PC-3 (cell line): ENCODE results near the gene FBXO9. TPM values are rescaled to one million over a fixed set of nuclear protein-coding genes. Genes with fewer than 3 reads are reported as not detected.
A peak's percentile ranks its signal among the peaks of the same experiment; 100 is the strongest.

Experiments
- ATAC-seq: fragments of 200-7000 bp; cut with Tn5 transposase; 2 replicates; pipeline ENCODE4 v1.9.1; 2020; ENCODE audit warnings: mild to moderate bottlenecking, moderate library complexity
- BruUV-seq: library from RNA; stranded (reverse); fragments of 400-500 nt; replicated peaks from 2 replicates; lab custom pipeline; 2021; lab: Mats Ljungman, UMichigan
- CTCF ChIA-PET: fragments of 300-600 bp; sonication (Branson Sonifier 250); formaldehyde crosslinking; loops from one replicate; lab custom pipeline; 2022; ENCODE audit warnings: antibody characterized with exemption; lab: Charles Lee
- POLR2A ChIA-PET: fragments of 300-600 bp; sonication (Branson Sonifier 250); formaldehyde crosslinking; loops from one replicate; lab custom pipeline; 2022; ENCODE audit warnings: antibody characterized with exemption; ENCODE audit not compliant: unreplicated experiment; lab: Charles Lee
- DNase-seq: peaks from one replicate; pipeline ENCODE4 v3.0.0-alpha.2; 2015
- H2AFZ ChIP-seq: fragments of 300-600 bp; sonication (generic); 2 replicates; pipeline ENCODE4 v1.6.0; 2016; ENCODE audit warnings: antibody characterized with exemption, low read length
- H3F3A ChIP-seq: fragments of 300-600 bp; sonication (generic); one replicate; pipeline ENCODE4 v1.6.0; 2017; ENCODE audit warnings: antibody characterized with exemption, low read length, control low read depth, mild to moderate bottlenecking; ENCODE audit not compliant: unreplicated experiment
- H3K27ac ChIP-seq: fragments of 300-600 bp; sonication (generic); 2 replicates; pipeline ENCODE4 v1.5.1; 2016; ENCODE audit warnings: mild to moderate bottlenecking, low read length
- H3K27me3 ChIP-seq: fragments of 300-600 bp; sonication (generic); 2 replicates; pipeline ENCODE4 v1.6.1; 2016; ENCODE audit warnings: low read length, mixed read lengths
- H3K36me3 ChIP-seq: fragments of 300-600 bp; sonication (generic); 2 replicates; pipeline ENCODE4 v1.6.1; 2016; ENCODE audit warnings: low read depth, mixed run types, low read length, mixed read lengths
- H3K4me1 ChIP-seq: fragments of 300-600 bp; sonication (generic); 2 replicates; pipeline ENCODE4 v1.5.1; 2016; ENCODE audit warnings: low read length; ENCODE audit not compliant: insufficient read depth
- H3K4me2 ChIP-seq: fragments of 300-600 bp; sonication (generic); 2 replicates; pipeline ENCODE4 v1.6.0; 2016; ENCODE audit warnings: low read length
- H3K4me3 ChIP-seq: fragments of 300-600 bp; sonication (generic); 2 replicates; pipeline ENCODE4 v1.5.1; 2016; ENCODE audit warnings: mild to moderate bottlenecking, low read length, mixed read lengths
- H3K79me2 ChIP-seq: fragments of 300-600 bp; sonication (generic); 2 replicates; pipeline ENCODE4 v1.6.1; 2017; ENCODE audit warnings: low read length, mixed read lengths
- H3K9ac ChIP-seq: fragments of 300-600 bp; sonication (generic); 2 replicates; pipeline ENCODE4 v1.6.0; 2016; ENCODE audit warnings: mild to moderate bottlenecking, low read length
- H3K9me2 ChIP-seq: fragments of 300-600 bp; sonication (generic); replicated peaks from 2 replicates; pipeline ENCODE4 v1.6.1; 2016; ENCODE audit warnings: mixed run types, low read length, mixed read lengths
- H3K9me3 ChIP-seq: fragments of 300-600 bp; sonication (generic); 2 replicates; pipeline ENCODE4 v1.6.1; 2016; ENCODE audit warnings: low read length, mixed read lengths
- H4K20me1 ChIP-seq: fragments of 300-600 bp; sonication (generic); 2 replicates; pipeline ENCODE4 v1.6.1; 2016; ENCODE audit warnings: low read length, mixed read lengths
- EZH2 ChIP-seq: fragments of 300-600 bp; sonication (generic); IDR thresholded peaks from one replicate; pipeline ENCODE4 v1.6.1; 2017; ENCODE audit warnings: antibody characterized with exemption, mild to moderate bottlenecking, low read length; ENCODE audit not compliant: unreplicated experiment
- EZH2phosphoT487 ChIP-seq: fragments of 300-600 bp; sonication (generic); IDR thresholded peaks from 2 replicates; pipeline ENCODE4 v1.6.1; 2018; ENCODE audit warnings: mild to moderate bottlenecking, antibody characterized with exemption, low read length, borderline replicate concordance
- intact Hi-C: fragments of 100-400 bp; cut with micrococcal nuclease; formaldehyde crosslinking; loops from 2 replicates; pipeline ENCODE4 v1.9.0; 2023
- total RNA-seq: library from RNA; depleted of rRNA; stranded (reverse); fragments of >200 nt; gene quantifications from 2 replicates; pipeline ENCODE4 v1.2.3, GENCODE V29; 2014
- TF ChIP-seq, protein P1 (sequence below): fragments of 300-600 bp; sonication (generic); conservative IDR thresholded peaks from 2 replicates; pipeline ENCODE4 v1.5.1; 2017; ENCODE audit warnings: antibody characterized with exemption, low read depth, mild to moderate bottlenecking, low read length

Gene FBXO9
- total RNA-seq, 1 experiment from 2014 or later = 54.6 TPM

GRCh38 chr6:53101006-53101405, 35.8 kb downstream of the FBXO9 start:
- no peaks in the 10 kb centered on the region for H3K79me2 ChIP-seq
- no peak overlapping the region for H3K4me3 ChIP-seq
- H3F3A ChIP-seq = no peaks in the 10 kb centered on the region
- no peaks in the 10 kb centered on the region for H3K27me3 ChIP-seq
- BruUV-seq = no TSS peak
- no peaks in the 10 kb centered on the region for H3K4me1 ChIP-seq
- H3K4me2 ChIP-seq = no peak overlapping the region
- no peak overlapping the region for H3K9ac ChIP-seq
- ATAC-seq (no peak), DNase-seq (no peak)
- intact Hi-C loops = loop anchor here (5.0 kb wide), 1 partner anchor 336 kb away; no protein-coding TSS in a partner anchor
- H3K9me3 ChIP-seq = no peaks in the 10 kb centered on the region
- H4K20me1 ChIP-seq = no peaks in the 10 kb centered on the region
- POLR2A ChIA-PET = no interaction called here
- H3K27ac ChIP-seq = no peak overlapping the region
- no peaks in the 10 kb centered on the region for H3K9me2 ChIP-seq
- H3K36me3 ChIP-seq = peaks cover 32% of the 10 kb centered on the region
- H2AFZ ChIP-seq = no peak overlapping the region
- CTCF ChIA-PET = no interaction called here
- TF ChIP-seq EZH2phosphoT487 (no peak), EZH2 (no peak)
- TF ChIP-seq, protein P1, sequence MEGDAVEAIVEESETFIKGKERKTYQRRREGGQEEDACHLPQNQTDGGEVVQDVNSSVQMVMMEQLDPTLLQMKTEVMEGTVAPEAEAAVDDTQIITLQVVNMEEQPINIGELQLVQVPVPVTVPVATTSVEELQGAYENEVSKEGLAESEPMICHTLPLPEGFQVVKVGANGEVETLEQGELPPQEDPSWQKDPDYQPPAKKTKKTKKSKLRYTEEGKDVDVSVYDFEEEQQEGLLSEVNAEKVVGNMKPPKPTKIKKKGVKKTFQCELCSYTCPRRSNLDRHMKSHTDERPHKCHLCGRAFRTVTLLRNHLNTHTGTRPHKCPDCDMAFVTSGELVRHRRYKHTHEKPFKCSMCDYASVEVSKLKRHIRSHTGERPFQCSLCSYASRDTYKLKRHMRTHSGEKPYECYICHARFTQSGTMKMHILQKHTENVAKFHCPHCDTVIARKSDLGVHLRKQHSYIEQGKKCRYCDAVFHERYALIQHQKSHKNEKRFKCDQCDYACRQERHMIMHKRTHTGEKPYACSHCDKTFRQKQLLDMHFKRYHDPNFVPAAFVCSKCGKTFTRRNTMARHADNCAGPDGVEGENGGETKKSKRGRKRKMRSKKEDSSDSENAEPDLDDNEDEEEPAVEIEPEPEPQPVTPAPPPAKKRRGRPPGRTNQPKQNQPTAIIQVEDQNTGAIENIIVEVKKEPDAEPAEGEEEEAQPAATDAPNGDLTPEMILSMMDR = no peak

GRCh38 chr6:53103993-53104675, 38.9 kb downstream of the FBXO9 start:
- peak; percentile 80 for ATAC-seq
- peak; percentile 58 for DNase-seq
- intact Hi-C loops = loop anchor here (1.0 to 5.0 kb wide), 5 partner anchors 55 to 380 kb away; no protein-coding TSS in a partner anchor

More at GRCh38 chr6:53103993-53104675, 38.9 kb downstream of the FBXO9 start:
- H2AFZ ChIP-seq = no peak overlapping the region
- H3K27ac ChIP-seq = no peak overlapping the region
- H3K9me2 ChIP-seq = no peaks in the 10 kb centered on the region
- H3K4me3 ChIP-seq = no peak overlapping the region
- H3K9me3 ChIP-seq = no peaks in the 10 kb centered on the region
- H3K79me2 ChIP-seq = no peaks in the 10 kb centered on the region
- no peaks in the 10 kb centered on the region for H3F3A ChIP-seq
- no peak overlapping the region for H3K4me2 ChIP-seq
- H3K36me3 ChIP-seq = peaks cover 6% of the 10 kb centered on the region; the same call in 1 of the 2 replicates
- TF ChIP-seq EZH2phosphoT487 (no peak), EZH2 (no peak)
- TF ChIP-seq, protein P1 = peak; percentile 84
- no peaks in the 10 kb centered on the region for H4K20me1 ChIP-seq
- H3K4me1 ChIP-seq = peaks cover 7% of the 10 kb centered on the region; the same call in 1 of the 2 replicates
- CTCF ChIA-PET = interaction anchor here (0.6 to 1.4 kb wide), 8 partner anchors 8 to 390 kb away, joined by 3 to 8 read pairs (median 4); no protein-coding TSS in a partner anchor
- no peak overlapping the region for H3K9ac ChIP-seq
- BruUV-seq = no TSS peak
- POLR2A ChIA-PET = no interaction called here
- no peaks in the 10 kb centered on the region for H3K27me3 ChIP-seq
